Stimulated activated CD4-positive, alpha-beta T cell treated with anti-CD3 and anti-CD28 coated beads, Interleukin-12 subunit alpha, Interleukin-12 subunit beta, amount 100 ng/mL, for 48 hours (primary cell): ENCODE results near the gene MCM8.
"Not testable (repeated sequence)": the region's sequence is repeated elsewhere in the genome, so short reads cannot be mapped to it uniquely, and the experiment has no call there.

Experiments used
- DNase-seq, 3 donors: peaks; one replicate each; pipeline ENCODE4 v3.0.0-alpha.2; 2020; ENCODE audit warnings: low read depth in 2 of 3, low spot score in 1 of 3

MCM8 gene

GRCh38 chr20:6000871-6001270, 50.4 kb downstream of the MCM8 start:
- no peak for DNase-seq

GRCh38 chr20:6006603-6006949, 56.1 kb downstream of the MCM8 start:
- no peak for DNase-seq

GRCh38 chr20:6007094-6007528, 56.7 kb downstream of the MCM8 start:
- DNase-seq: no peak

- DNase-seq: no peak
Measured at GRCh38 chr20:6007529-6008103, 57.2 kb downstream of the MCM8 start.

GRCh38 chr20:6008254-6008653, 57.8 kb downstream of the MCM8 start:
- DNase-seq: no peak

GRCh38 chr20:6012179-6012578, 61.7 kb downstream of the MCM8 start:
- no peak for DNase-seq

- DNase-seq: no peak
Measured at GRCh38 chr20:6014017-6014416, 63.6 kb downstream of the MCM8 start.

- DNase-seq: no peak
Measured at GRCh38 chr20:6014957-6015356, 64.5 kb downstream of the MCM8 start.

GRCh38 chr20:6017467-6017866, 67.0 kb downstream of the MCM8 start:
- DNase-seq: no peak

GRCh38 chr20:6017880-6018279, 67.4 kb downstream of the MCM8 start:
- DNase-seq: no peak

GRCh38 chr20:6024768-6025167, 74.3 kb downstream of the MCM8 start:
- no peak for DNase-seq

GRCh38 chr20:6026051-6026450, 75.6 kb downstream of the MCM8 start:
- no peak for DNase-seq

- DNase-seq: no peak
Measured at GRCh38 chr20:6028818-6029217, 78.4 kb downstream of the MCM8 start.

- no peak for DNase-seq
Measured at GRCh38 chr20:6029538-6029937, 79.1 kb downstream of the MCM8 start.

- no peak for DNase-seq
Measured at GRCh38 chr20:6030453-6031080, 80.1 kb downstream of the MCM8 start.

- DNase-seq: not testable (repeated sequence)
Measured at GRCh38 chr20:6032907-6033306, 82.5 kb downstream of the MCM8 start.

GRCh38 chr20:6034134-6034969, 83.9 kb downstream of the MCM8 start:
- DNase-seq: no peak

- DNase-seq: no peak
Measured at GRCh38 chr20:6036213-6036612, 85.8 kb downstream of the MCM8 start.

GRCh38 chr20:6037082-6037481, 86.6 kb downstream of the MCM8 start:
- DNase-seq: no peak

- DNase-seq: no peak
Measured at GRCh38 chr20:6038256-6038655, 87.8 kb downstream of the MCM8 start.

- DNase-seq: no peak
Measured at GRCh38 chr20:6039766-6040165, 89.3 kb downstream of the MCM8 start.

GRCh38 chr20:6040540-6040939, 90.1 kb downstream of the MCM8 start:
- DNase-seq: no peak
